ENCODE results near the gene POT1.

DNA sequence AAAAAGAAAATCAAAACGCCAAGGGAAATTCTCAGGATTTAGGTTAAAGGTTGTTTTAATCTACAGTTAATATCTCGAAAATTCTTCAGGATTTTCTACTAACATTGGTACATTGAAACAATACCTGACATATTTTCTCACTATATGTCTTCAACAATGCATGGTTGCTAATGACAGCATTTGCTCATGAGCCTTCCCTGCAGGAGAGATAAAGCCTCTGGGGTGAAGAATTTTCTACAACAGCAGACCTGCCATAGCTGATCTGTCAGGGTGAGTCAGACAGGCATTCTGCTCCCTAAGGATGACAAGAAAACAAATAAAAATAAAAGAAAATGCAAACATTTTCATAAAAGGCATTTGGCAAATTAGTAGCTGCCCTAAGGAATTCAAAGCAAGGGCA, 152.4 kb downstream of the POT1 start:
- TF ChIP-seq, protein P1, sequence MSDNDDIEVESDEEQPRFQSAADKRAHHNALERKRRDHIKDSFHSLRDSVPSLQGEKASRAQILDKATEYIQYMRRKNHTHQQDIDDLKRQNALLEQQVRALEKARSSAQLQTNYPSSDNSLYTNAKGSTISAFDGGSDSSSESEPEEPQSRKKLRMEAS (IDR thresholded peaks at IDR 0.05), result no peak
- no peak for TF ChIP-seq TAF1 (IDR thresholded peaks at IDR 0.05; ENCODE audit: low read depth, low read length)
- TF ChIP-seq EP300 (IDR thresholded peaks at IDR 0.05; ENCODE audit: borderline replicate concordance in 1 of 2, low read depth in 2 of 2, low read length in 2 of 2), result no peak
- TF ChIP-seq, protein P2, sequence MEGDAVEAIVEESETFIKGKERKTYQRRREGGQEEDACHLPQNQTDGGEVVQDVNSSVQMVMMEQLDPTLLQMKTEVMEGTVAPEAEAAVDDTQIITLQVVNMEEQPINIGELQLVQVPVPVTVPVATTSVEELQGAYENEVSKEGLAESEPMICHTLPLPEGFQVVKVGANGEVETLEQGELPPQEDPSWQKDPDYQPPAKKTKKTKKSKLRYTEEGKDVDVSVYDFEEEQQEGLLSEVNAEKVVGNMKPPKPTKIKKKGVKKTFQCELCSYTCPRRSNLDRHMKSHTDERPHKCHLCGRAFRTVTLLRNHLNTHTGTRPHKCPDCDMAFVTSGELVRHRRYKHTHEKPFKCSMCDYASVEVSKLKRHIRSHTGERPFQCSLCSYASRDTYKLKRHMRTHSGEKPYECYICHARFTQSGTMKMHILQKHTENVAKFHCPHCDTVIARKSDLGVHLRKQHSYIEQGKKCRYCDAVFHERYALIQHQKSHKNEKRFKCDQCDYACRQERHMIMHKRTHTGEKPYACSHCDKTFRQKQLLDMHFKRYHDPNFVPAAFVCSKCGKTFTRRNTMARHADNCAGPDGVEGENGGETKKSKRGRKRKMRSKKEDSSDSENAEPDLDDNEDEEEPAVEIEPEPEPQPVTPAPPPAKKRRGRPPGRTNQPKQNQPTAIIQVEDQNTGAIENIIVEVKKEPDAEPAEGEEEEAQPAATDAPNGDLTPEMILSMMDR (IDR thresholded peaks at IDR 0.05; ENCODE audit: control extremely low read depth in 1 of 3, insufficient read depth in 1 of 3, low read depth in 1 of 3, low read length in 3 of 3), result no peak
- TF ChIP-seq CREB1 (IDR thresholded peaks at IDR 0.05), result no peak
